HepG2 (cell line): ENCODE measurements around the gene PKIG. TPM values are rescaled to one million over a fixed set of nuclear protein-coding genes. Genes with fewer than 3 reads are reported as not detected.

Experiments
- ATAC-seq: fragments of 200-7000 bp; cut with Tn5 transposase; 3 replicates; pipeline ENCODE4 v1.9.1; 2020; ENCODE audit warnings: mild to moderate bottlenecking, moderate library complexity
- BruUV-seq: library from RNA; stranded (reverse); fragments of 400-500 nt; replicated peaks from 2 replicates; lab custom pipeline; 2021; lab: Mats Ljungman, UMichigan
- CTCF ChIA-PET: fragments of 300-600 bp; formaldehyde crosslinking; extraction: SDS; loops from one replicate; lab custom pipeline; 2021; ENCODE audit warnings: low total read pairs, inconsistent platforms, low intra/inter-chr PET ratio; lab: Yijun Ruan, JAX
- POLR2A ChIA-PET: fragments of 350-600 bp; sonication (Branson Sonifier 250); formaldehyde crosslinking; loops from one replicate; lab custom pipeline; 2020; ENCODE audit warnings: antibody characterized with exemption, inconsistent platforms; lab: Yijun Ruan, JAX
- DNase-seq: peaks from one replicate; pipeline ENCODE4 v3.0.0-alpha.2; 2015; ENCODE audit warnings: low spot score
- FAIRE-seq: peaks from 3 replicates; lab custom pipeline; 2011; peaks lifted over from hg19 to GRCh38; lab: Jason Lieb, UNC
- H2AFZ ChIP-seq: one replicate; pipeline ENCODE4 v1.6.1; 2011; ENCODE audit warnings: low read length, inconsistent platforms
- H3K27ac ChIP-seq: fragments of 300-600 bp; 3 replicates; pipeline ENCODE4 v1.8.0; 2011; ENCODE audit warnings: mixed run types, mild to moderate bottlenecking, mixed read lengths, low read length, inconsistent platforms; ENCODE audit not compliant: insufficient read depth; ENCODE audit errors: extremely low read length
- H3K27me3 ChIP-seq, 2 experiments: fragments of 200-600 bp in 1 of 2; 2 replicates in 1 of 2; 3 replicates in 1 of 2; pipeline versions ENCODE4 v1.6.0 to v1.8.0; 2011; ENCODE audit warnings: low read length in 2 of 2, mild to moderate bottlenecking in 2 of 2, moderate library complexity in 2 of 2, inconsistent platforms in 1 of 2; ENCODE audit not compliant: insufficient read depth in 2 of 2, control insufficient read depth in 1 of 2
- H3K36me3 ChIP-seq, 2 experiments: fragments of 200-600 bp in 1 of 2; replicated peaks in 1 of 2; 2 replicates in 1 of 2; 3 replicates in 1 of 2; pipeline versions ENCODE4 v1.5.1 to v1.8.0; 2011; ENCODE audit warnings: low read length in 2 of 2, inconsistent platforms in 1 of 2; ENCODE audit not compliant: insufficient read depth in 2 of 2, control insufficient read depth in 1 of 2
- H3K4me1 ChIP-seq: 2 replicates; pipeline ENCODE4 v1.5.1; 2012; ENCODE audit warnings: low read length, inconsistent platforms; ENCODE audit not compliant: insufficient read depth
- H3K4me2 ChIP-seq: 2 replicates; pipeline ENCODE4 v1.6.0; 2011; ENCODE audit warnings: low read depth, low read length, inconsistent platforms
- H3K4me3 ChIP-seq, 3 experiments: fragments of 200-600 bp in 1 of 3; sonication (generic), shearing (Covaris generic) in 1 of 3; replicated peaks in 1 of 3; 2 replicates each; pipeline ENCODE4 v1.5.1; 2011 to 2016; ENCODE audit warnings: low read length in 3 of 3, inconsistent platforms in 2 of 3, low read depth in 2 of 3, mild to moderate bottlenecking in 2 of 3, control low read depth in 1 of 3, mixed read lengths in 1 of 3; ENCODE audit not compliant: insufficient read depth in 1 of 3
- H3K79me2 ChIP-seq: one replicate; pipeline ENCODE4 v1.6.1; 2011; ENCODE audit warnings: low read length, inconsistent platforms; ENCODE audit not compliant: insufficient read depth
- H3K9ac ChIP-seq: 2 replicates; pipeline ENCODE4 v1.6.0; 2011; ENCODE audit warnings: mild to moderate bottlenecking, low read depth, low read length, inconsistent platforms; ENCODE audit not compliant: insufficient read depth
- H3K9me3 ChIP-seq: 2 replicates; pipeline ENCODE4 v1.5.1; 2012; ENCODE audit warnings: mild to moderate bottlenecking, low read length
- H4K20me1 ChIP-seq: 2 replicates; pipeline ENCODE4 v1.6.0; 2011; ENCODE audit warnings: inconsistent platforms, mild to moderate bottlenecking, low read length, moderate library complexity; ENCODE audit not compliant: insufficient read depth
- ATRX ChIP-seq: sonication (generic); formaldehyde crosslinking; IDR thresholded peaks from 2 replicates; pipeline ENCODE4 v1.4.0; 2020; ENCODE audit warnings: missing genetic modification reagents, borderline replicate concordance
- BHLHE40 ChIP-seq: IDR thresholded peaks from 2 replicates; pipeline ENCODE4 v1.6.1; 2011; ENCODE audit warnings: low read length, improper control_type of control experiment
- BRD4 ChIP-seq: sonication (generic); formaldehyde crosslinking; IDR thresholded peaks from 2 replicates; pipeline ENCODE4 v1.4.0; 2020; ENCODE audit warnings: missing genetic modification reagents
- CEBPB ChIP-seq: IDR thresholded peaks from 2 replicates; pipeline ENCODE4 v1.6.1; 2011; ENCODE audit warnings: low read depth, low read length, improper control_type of control experiment, borderline replicate concordance
- E2F5 ChIP-seq: sonication (generic); formaldehyde crosslinking; conservative IDR thresholded peaks from 2 replicates; pipeline ENCODE4 v1.4.0; 2020; ENCODE audit warnings: missing genetic modification reagents
- ELF3 ChIP-seq: IDR thresholded peaks from 2 replicates; pipeline ENCODE4 v1.6.1; 2016; ENCODE audit warnings: missing genetic modification reagents, missing compliant biosample characterization
- NBN ChIP-seq: fragments of 450-650 bp; conservative IDR thresholded peaks from 2 replicates; pipeline ENCODE4 v1.6.1; 2017
- SPEN ChIP-seq: sonication (generic); formaldehyde crosslinking; IDR thresholded peaks from 2 replicates; pipeline ENCODE4 v1.5.1; 2020; ENCODE audit warnings: low read depth, mild to moderate bottlenecking, missing genetic modification reagents
- TFDP2 ChIP-seq: sonication (generic); formaldehyde crosslinking; IDR thresholded peaks from 2 replicates; pipeline ENCODE4 v1.4.0; 2020; ENCODE audit warnings: missing genetic modification reagents
- THAP7 ChIP-seq: sonication (generic); formaldehyde crosslinking; IDR thresholded peaks from 2 replicates; pipeline ENCODE4 v1.8.1; 2023; ENCODE audit warnings: mild to moderate bottlenecking, missing genetic modification reagents
- ZBTB44 ChIP-seq: sonication (generic); formaldehyde crosslinking; IDR thresholded peaks from 2 replicates; pipeline ENCODE4 v1.4.0; 2020; ENCODE audit warnings: missing genetic modification reagents
- ZNF350 ChIP-seq: sonication (generic); formaldehyde crosslinking; IDR thresholded peaks from 2 replicates; pipeline ENCODE4 v1.4.0; 2020; ENCODE audit warnings: mild to moderate bottlenecking, low read depth, missing genetic modification reagents, borderline replicate concordance
- ZNF629 ChIP-seq: sonication (generic); formaldehyde crosslinking; conservative IDR thresholded peaks from 2 replicates; pipeline ENCODE4 v1.5.0; 2020; ENCODE audit warnings: missing genetic modification reagents
- ZNF788 ChIP-seq: sonication (generic); formaldehyde crosslinking; IDR thresholded peaks from 2 replicates; pipeline ENCODE4 v1.5.0; 2020; ENCODE audit warnings: mild to moderate bottlenecking, missing genetic modification reagents, borderline replicate concordance
- whole genome bisulfite sequencing: methylation state at CpG from one replicate; pipeline ENCODE4 v1.1.6; 2017; ENCODE audit warnings: low lambda C conversion rate; 5-methylcytosine and 5-hydroxymethylcytosine counted together
- in situ Hi-C: cut with HindIII; loops from 2 replicates; pipeline ENCODE4 v1.10.0; 2017; ENCODE audit warnings: low pct_unique_long_range_greater_than_20kb; ENCODE audit not compliant: extremely low pct_ligation_motif_present
- intact Hi-C: fragments of 100-400 bp; cut with micrococcal nuclease; formaldehyde crosslinking; loops from one replicate; pipeline ENCODE4 v1.10.0; 2022; ENCODE audit not compliant: unreplicated experiment
- polyA plus RNA-seq, 8 experiments: library from polyadenylated mRNA; depleted of rRNA in 3 of 8; stranded (reverse) in 7 of 8; unstranded in 1 of 8; fragments of >200 nt; fragmentation: Illumina TruSeq in 4 of 8; extraction: Trizol in 4 of 8; gene quantifications; 2 replicates each; pipeline versions ENCODE4 v1.2.1 to v1.2.3, GENCODE V29; 2011 to 2016; ENCODE audit warnings: low read depth in 4 of 8, missing spikeins in 1 of 8, mixed read lengths in 1 of 8; ENCODE audit not compliant: insufficient read depth in 1 of 8
- total RNA-seq, 5 experiments: library from RNA; depleted of rRNA; stranded (reverse); fragments of >200 nt; fragmentation: Illumina TruSeq; extraction: Trizol; gene quantifications; 2 replicates each; pipeline ENCODE4 v1.2.3, GENCODE V29; 2016; ENCODE audit warnings: low read depth in 1 of 5
- TF ChIP-seq, protein P1 (sequence below): sonication (generic); formaldehyde crosslinking; IDR thresholded peaks from 2 replicates; pipeline ENCODE4 v1.5.1; 2020; ENCODE audit warnings: mild to moderate bottlenecking, missing genetic modification reagents, borderline replicate concordance

The PKIG gene
- total and polyA plus RNA-seq, 2 of the 13 experiments (the other 11 are each of a cell fraction or from before 2014, with no cell fraction given), result 30.8 to 44.5 TPM

- in situ Hi-C loops, result no loop called here
- peaks cover 10 to 22% of the 10 kb centered on the region in 2 experiments for H3K36me3 ChIP-seq
- no TSS peak for BruUV-seq
- H2AFZ ChIP-seq, result no peak overlapping the region
- no peak overlapping the region for H3K4me2 ChIP-seq
- no peak for FAIRE-seq
- ATAC-seq, result no peak
- H3K9ac ChIP-seq, result no peak overlapping the region
- no peaks in the 10 kb centered on the region for H3K27me3 ChIP-seq
- no peak for DNase-seq
- no peaks in the 10 kb centered on the region for H3K79me2 ChIP-seq
- intact Hi-C loops, result no loop called here
- 95% methylated on average over 10 of the region's 10 CpGs for WGBS
- H4K20me1 ChIP-seq, result no peaks in the 10 kb centered on the region
- no peak overlapping the region for H3K27ac ChIP-seq
- POLR2A ChIA-PET, result no interaction called here
- no peak overlapping the region for H3K4me3 ChIP-seq
- peaks cover 1% of the 10 kb centered on the region for H3K4me1 ChIP-seq
- CTCF ChIA-PET, result no interaction called here
- no peaks in the 10 kb centered on the region for H3K9me3 ChIP-seq
- TF ChIP-seq SPEN (CRISPR knock-in tag) (no peak), ZBTB44 (CRISPR knock-in tag) (no peak), NBN (no peak), ZNF788 (no peak), ZNF629 (CRISPR knock-in tag) (no peak), THAP7 (CRISPR knock-in tag) (no peak), TFDP2 (CRISPR knock-in tag) (no peak), ELF3 (CRISPR knock-in tag) (no peak), CEBPB (no peak), ATRX (no peak), E2F5 (CRISPR knock-in tag) (no peak), ZNF350 (CRISPR knock-in tag) (no peak), BRD4 (CRISPR knock-in tag) (no peak), BHLHE40 (no peak)
- TF ChIP-seq, protein P1, sequence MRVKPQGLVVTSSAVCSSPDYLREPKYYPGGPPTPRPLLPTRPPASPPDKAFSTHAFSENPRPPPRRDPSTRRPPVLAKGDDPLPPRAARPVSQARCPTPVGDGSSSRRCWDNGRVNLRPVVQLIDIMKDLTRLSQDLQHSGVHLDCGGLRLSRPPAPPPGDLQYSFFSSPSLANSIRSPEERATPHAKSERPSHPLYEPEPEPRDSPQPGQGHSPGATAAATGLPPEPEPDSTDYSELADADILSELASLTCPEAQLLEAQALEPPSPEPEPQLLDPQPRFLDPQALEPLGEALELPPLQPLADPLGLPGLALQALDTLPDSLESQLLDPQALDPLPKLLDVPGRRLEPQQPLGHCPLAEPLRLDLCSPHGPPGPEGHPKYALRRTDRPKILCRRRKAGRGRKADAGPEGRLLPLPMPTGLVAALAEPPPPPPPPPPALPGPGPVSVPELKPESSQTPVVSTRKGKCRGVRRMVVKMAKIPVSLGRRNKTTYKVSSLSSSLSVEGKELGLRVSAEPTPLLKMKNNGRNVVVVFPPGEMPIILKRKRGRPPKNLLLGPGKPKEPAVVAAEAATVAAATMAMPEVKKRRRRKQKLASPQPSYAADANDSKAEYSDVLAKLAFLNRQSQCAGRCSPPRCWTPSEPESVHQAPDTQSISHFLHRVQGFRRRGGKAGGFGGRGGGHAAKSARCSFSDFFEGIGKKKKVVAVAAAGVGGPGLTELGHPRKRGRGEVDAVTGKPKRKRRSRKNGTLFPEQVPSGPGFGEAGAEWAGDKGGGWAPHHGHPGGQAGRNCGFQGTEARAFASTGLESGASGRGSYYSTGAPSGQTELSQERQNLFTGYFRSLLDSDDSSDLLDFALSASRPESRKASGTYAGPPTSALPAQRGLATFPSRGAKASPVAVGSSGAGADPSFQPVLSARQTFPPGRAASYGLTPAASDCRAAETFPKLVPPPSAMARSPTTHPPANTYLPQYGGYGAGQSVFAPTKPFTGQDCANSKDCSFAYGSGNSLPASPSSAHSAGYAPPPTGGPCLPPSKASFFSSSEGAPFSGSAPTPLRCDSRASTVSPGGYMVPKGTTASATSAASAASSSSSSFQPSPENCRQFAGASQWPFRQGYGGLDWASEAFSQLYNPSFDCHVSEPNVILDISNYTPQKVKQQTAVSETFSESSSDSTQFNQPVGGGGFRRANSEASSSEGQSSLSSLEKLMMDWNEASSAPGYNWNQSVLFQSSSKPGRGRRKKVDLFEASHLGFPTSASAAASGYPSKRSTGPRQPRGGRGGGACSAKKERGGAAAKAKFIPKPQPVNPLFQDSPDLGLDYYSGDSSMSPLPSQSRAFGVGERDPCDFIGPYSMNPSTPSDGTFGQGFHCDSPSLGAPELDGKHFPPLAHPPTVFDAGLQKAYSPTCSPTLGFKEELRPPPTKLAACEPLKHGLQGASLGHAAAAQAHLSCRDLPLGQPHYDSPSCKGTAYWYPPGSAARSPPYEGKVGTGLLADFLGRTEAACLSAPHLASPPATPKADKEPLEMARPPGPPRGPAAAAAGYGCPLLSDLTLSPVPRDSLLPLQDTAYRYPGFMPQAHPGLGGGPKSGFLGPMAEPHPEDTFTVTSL (CRISPR knock-in tag), result no peak
These were observed 32.9 kb downstream of the PKIG start for GRCh38 chr20:44615169-44615791.
